Loucy (cell line): ENCODE data around the gene ICA1L.
A peak's percentile ranks its signal among the peaks of the same experiment; 100 is the strongest.
"Not testable (repeated sequence)": the region's sequence is repeated elsewhere in the genome, so short reads cannot be mapped to it uniquely, and the experiment has no call there.

Experiments
- H2AFZ ChIP-seq: fragments of 200-600 bp; sonication (generic); 2 replicates; pipeline ENCODE4 v1.6.0; 2016; ENCODE audit warnings: antibody characterized with exemption, mild to moderate bottlenecking, low read length, moderate library complexity
- H3F3A ChIP-seq: fragments of 200-600 bp; 2 replicates; pipeline ENCODE4 v1.6.0; 2016; ENCODE audit warnings: antibody characterized with exemption, low read depth, mild to moderate bottlenecking
- H3K27me3 ChIP-seq: fragments of 200-600 bp; sonication (generic); 2 replicates; pipeline ENCODE4 v1.6.1; 2014; ENCODE audit warnings: low read length, mild to moderate bottlenecking; ENCODE audit not compliant: insufficient read depth, poor library complexity, severe bottlenecking
- H3K36me3 ChIP-seq: fragments of 200-600 bp; sonication (generic); 2 replicates; pipeline ENCODE4 v1.6.1; 2016; ENCODE audit warnings: low read length; ENCODE audit not compliant: insufficient read depth
- H3K4me1 ChIP-seq: fragments of 200-600 bp; sonication (generic); 2 replicates; pipeline ENCODE4 v1.5.1; 2014; ENCODE audit warnings: low read length, mild to moderate bottlenecking; ENCODE audit not compliant: insufficient read depth, poor library complexity, severe bottlenecking
- H3K4me2 ChIP-seq: fragments of 200-600 bp; sonication (generic); 2 replicates; pipeline ENCODE4 v1.6.0; 2014; ENCODE audit warnings: antibody characterized with exemption, low read length, low read depth, mild to moderate bottlenecking; ENCODE audit not compliant: poor library complexity, severe bottlenecking
- H3K4me3 ChIP-seq: fragments of 200-600 bp; sonication (generic); 2 replicates; pipeline ENCODE4 v1.5.1; 2014; ENCODE audit warnings: low read length, mild to moderate bottlenecking, mixed read lengths; ENCODE audit not compliant: poor library complexity, severe bottlenecking
- H3K79me2 ChIP-seq: fragments of 200-600 bp; sonication (generic); 2 replicates; pipeline ENCODE4 v1.6.1; 2014; ENCODE audit warnings: low read length; ENCODE audit not compliant: insufficient read depth
- H3K9ac ChIP-seq: fragments of 200-600 bp; sonication (generic); 2 replicates; pipeline ENCODE4 v1.6.0; 2014; ENCODE audit warnings: mild to moderate bottlenecking, low read depth, low read length, moderate library complexity; ENCODE audit not compliant: poor library complexity, severe bottlenecking
- H3K9me2 ChIP-seq: fragments of 200-600 bp; sonication (generic); replicated peaks from 2 replicates; pipeline ENCODE4 v1.6.1; 2016; ENCODE audit warnings: low read depth, low read length, mixed read lengths
- H3K9me3 ChIP-seq: fragments of 200-600 bp; sonication (generic); 2 replicates; pipeline ENCODE4 v1.6.1; 2014; ENCODE audit warnings: mild to moderate bottlenecking, antibody characterized with exemption, low read length, low read depth; ENCODE audit not compliant: insufficient read depth
- H4K20me1 ChIP-seq: fragments of 200-600 bp; sonication (generic); 2 replicates; pipeline ENCODE4 v1.6.0; 2014; ENCODE audit warnings: antibody characterized with exemption, low read length, mild to moderate bottlenecking; ENCODE audit not compliant: insufficient read depth, poor library complexity, severe bottlenecking
- EZH2phosphoT487 ChIP-seq: fragments of 200-600 bp; IDR thresholded peaks from 2 replicates; pipeline ENCODE4 v1.6.1; 2018; ENCODE audit warnings: antibody characterized with exemption, mild to moderate bottlenecking, moderate library complexity, borderline replicate concordance
- TF ChIP-seq, protein P1 (sequence below): fragments of 200-600 bp; sonication (generic); conservative IDR thresholded peaks from 2 replicates; pipeline ENCODE4 v1.5.1; 2014; ENCODE audit warnings: mild to moderate bottlenecking, antibody characterized with exemption, low read length

ICA1L gene

DNA sequence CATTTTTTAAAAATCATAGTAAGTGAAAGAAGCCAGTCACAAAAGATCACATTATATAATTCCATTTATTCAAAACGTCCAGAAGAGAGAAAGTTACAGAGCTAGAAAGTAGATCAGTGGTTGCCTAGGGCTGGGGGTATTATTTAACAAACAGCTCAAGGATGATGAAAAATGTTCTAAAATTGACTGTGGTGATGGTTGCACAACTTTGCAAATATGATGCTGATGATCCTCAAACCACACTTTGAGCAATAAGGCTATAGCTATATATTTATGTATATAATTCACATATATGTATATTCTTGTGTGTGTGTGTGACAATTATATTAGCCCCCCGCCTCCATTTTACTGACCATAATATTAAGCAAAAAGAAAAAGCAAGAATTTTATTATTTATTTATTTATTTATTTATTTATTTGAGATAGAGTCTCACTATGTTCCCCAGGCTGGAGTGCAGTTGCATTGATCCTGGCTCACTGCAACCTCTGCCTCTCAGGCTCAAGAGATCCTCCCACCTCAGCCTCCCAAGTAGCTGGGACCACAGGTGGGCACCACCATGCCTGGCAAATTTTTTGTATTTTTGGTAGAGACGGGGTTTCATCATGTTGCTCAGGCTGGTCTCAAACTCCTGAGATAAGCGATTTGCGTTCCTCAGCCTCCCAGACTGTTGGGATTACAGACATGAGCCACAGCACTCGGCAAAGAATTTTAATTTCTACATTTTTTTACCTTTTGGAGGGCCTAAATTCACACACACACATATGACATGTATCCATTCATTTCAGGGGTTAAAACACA lies 38.0 kb upstream of the ICA1L start:
- Histone ChIP-seq H3K9me2 (no peaks in the 10 kb centered on the region), H2AFZ (no peak overlapping the region), H3K27me3 (no peaks in the 10 kb centered on the region), H4K20me1 (peaks cover 21% of the 10 kb centered on the region), H3K36me3 (peaks cover 11% of the 10 kb centered on the region; the same call in 1 of the 2 replicates), H3F3A (no peaks in the 10 kb centered on the region), H3K9ac (peak overlapping the region; percentile 91), H3K4me2 (peak overlapping the region; percentile 96), H3K4me1 (peaks cover 41% of the 10 kb centered on the region), H3K79me2 (peaks cover 56% of the 10 kb centered on the region), H3K4me3 (peak overlapping the region; percentile 96), H3K9me3 (no peaks in the 10 kb centered on the region)
- no peak for TF ChIP-seq EZH2phosphoT487
- TF ChIP-seq, protein P1, sequence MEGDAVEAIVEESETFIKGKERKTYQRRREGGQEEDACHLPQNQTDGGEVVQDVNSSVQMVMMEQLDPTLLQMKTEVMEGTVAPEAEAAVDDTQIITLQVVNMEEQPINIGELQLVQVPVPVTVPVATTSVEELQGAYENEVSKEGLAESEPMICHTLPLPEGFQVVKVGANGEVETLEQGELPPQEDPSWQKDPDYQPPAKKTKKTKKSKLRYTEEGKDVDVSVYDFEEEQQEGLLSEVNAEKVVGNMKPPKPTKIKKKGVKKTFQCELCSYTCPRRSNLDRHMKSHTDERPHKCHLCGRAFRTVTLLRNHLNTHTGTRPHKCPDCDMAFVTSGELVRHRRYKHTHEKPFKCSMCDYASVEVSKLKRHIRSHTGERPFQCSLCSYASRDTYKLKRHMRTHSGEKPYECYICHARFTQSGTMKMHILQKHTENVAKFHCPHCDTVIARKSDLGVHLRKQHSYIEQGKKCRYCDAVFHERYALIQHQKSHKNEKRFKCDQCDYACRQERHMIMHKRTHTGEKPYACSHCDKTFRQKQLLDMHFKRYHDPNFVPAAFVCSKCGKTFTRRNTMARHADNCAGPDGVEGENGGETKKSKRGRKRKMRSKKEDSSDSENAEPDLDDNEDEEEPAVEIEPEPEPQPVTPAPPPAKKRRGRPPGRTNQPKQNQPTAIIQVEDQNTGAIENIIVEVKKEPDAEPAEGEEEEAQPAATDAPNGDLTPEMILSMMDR: no peak

DNA sequence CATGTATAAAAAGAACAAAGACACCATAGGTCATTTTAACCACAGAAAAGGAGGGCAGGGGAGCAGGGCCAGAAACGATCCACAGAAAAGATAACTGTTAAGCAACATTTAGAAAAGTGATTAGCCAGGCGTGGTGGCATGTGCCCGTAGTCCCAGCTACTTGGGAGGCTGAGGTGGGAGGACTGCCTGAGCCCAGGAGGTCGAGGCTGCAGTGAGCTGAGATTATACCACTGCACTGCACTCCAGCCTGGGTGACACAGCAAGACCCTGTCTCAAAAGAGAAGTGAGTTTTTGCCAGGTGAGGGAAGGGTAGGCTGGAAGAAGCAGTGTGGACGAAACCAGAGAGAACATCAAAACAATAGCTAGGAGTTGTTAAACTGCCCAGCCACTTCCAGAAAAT lies 36.6 kb upstream of the ICA1L start:
- Histone ChIP-seq H2AFZ (no peak overlapping the region), H4K20me1 (peaks cover 21% of the 10 kb centered on the region), H3F3A (no peaks in the 10 kb centered on the region), H3K36me3 (peaks cover 11% of the 10 kb centered on the region; the same call in 1 of the 2 replicates), H3K4me1 (peaks cover 41% of the 10 kb centered on the region), H3K4me3 (peak overlapping the region; percentile 61), H3K27me3 (no peaks in the 10 kb centered on the region), H3K9me2 (no peaks in the 10 kb centered on the region), H3K79me2 (peaks cover 59% of the 10 kb centered on the region), H3K9me3 (no peaks in the 10 kb centered on the region), H3K9ac (peak overlapping the region; percentile 40), H3K4me2 (peak overlapping the region; percentile 71)
- TF ChIP-seq EZH2phosphoT487: no peak
- TF ChIP-seq, protein P1: no peak

DNA sequence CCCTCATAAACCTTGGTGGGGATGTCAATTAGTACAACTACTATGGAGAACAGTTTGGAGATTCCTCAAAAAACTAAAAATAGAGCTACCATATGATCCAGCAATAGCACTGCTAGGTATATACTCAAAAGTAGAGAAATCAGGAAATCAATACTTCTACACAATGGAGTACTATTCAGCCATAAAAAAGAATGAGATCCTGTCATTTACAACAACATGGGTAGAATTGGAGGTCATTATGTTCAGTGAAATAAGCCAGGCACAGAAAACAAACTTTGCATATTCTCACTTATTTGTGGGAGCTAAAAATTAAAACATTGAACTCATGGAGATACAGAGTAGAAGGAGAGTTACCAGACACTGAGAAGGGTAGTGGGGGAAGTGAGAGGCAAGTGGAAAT lies 33.9 kb upstream of the ICA1L start:
- H3K27me3 ChIP-seq, H3K4me2 ChIP-seq, H3F3A ChIP-seq, H3K9ac ChIP-seq, H3K9me2 ChIP-seq, H3K4me3 ChIP-seq, H3K9me3 ChIP-seq, H2AFZ ChIP-seq: not testable (repeated sequence)
- H4K20me1 ChIP-seq: peaks cover 17% of the 10 kb centered on the region
- peaks cover 47% of the 10 kb centered on the region for H3K79me2 ChIP-seq
- H3K36me3 ChIP-seq: peaks cover 23% of the 10 kb centered on the region; the same call in 1 of the 2 replicates
- H3K4me1 ChIP-seq: peaks cover 33% of the 10 kb centered on the region

DNA sequence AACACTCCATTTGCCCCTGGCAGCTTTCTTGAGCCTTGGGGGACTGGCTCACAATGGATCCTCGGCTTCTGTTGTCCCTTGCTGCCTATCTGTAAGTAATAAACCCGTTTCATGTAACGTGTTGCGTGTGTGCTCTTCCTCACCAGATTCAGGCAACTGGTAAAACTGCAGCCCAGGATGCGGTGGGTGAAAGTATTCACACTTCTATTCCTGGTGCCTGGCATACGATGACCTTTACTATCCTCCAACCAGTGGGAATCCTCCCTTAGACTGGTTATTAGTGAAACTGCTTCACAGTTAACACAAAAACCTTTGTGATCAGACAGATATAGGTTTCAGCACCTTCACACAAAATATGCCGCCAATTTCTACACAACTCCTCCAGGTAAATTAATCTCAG lies 13.6 kb upstream of the ICA1L start:
- Histone ChIP-seq H3K79me2 (no peaks in the 10 kb centered on the region), H3K9me2 (no peaks in the 10 kb centered on the region), H3K4me1 (peaks cover 9% of the 10 kb centered on the region), H3K9me3 (no peaks in the 10 kb centered on the region), H3K9ac (no peak overlapping the region), H3K4me3 (no peak overlapping the region), H2AFZ (no peak overlapping the region), H3K36me3 (peaks cover 56% of the 10 kb centered on the region; the same call in 1 of the 2 replicates), H3K27me3 (no peaks in the 10 kb centered on the region), H3F3A (no peaks in the 10 kb centered on the region), H4K20me1 (no peaks in the 10 kb centered on the region), H3K4me2 (no peak overlapping the region)
- TF ChIP-seq, protein P1: no peak
- TF ChIP-seq EZH2phosphoT487: no peak
